Stimulated activated CD4-positive, alpha-beta T cell treated with anti-CD3 and anti-CD28 coated beads, TNF-alpha, amount 100 ng/mL, for 24 hours (primary cell): ENCODE data around the gene EFEMP1.
"Not testable (repeated sequence)": the region's sequence is repeated elsewhere in the genome, so short reads cannot be mapped to it uniquely, and the experiment has no call there.

Experiments used
- DNase-seq, 3 experiments: peaks; one replicate each; pipeline ENCODE4 v3.0.0-alpha.2; 2020; ENCODE audit warnings: low read depth in 3 of 3

Gene EFEMP1

DNA sequence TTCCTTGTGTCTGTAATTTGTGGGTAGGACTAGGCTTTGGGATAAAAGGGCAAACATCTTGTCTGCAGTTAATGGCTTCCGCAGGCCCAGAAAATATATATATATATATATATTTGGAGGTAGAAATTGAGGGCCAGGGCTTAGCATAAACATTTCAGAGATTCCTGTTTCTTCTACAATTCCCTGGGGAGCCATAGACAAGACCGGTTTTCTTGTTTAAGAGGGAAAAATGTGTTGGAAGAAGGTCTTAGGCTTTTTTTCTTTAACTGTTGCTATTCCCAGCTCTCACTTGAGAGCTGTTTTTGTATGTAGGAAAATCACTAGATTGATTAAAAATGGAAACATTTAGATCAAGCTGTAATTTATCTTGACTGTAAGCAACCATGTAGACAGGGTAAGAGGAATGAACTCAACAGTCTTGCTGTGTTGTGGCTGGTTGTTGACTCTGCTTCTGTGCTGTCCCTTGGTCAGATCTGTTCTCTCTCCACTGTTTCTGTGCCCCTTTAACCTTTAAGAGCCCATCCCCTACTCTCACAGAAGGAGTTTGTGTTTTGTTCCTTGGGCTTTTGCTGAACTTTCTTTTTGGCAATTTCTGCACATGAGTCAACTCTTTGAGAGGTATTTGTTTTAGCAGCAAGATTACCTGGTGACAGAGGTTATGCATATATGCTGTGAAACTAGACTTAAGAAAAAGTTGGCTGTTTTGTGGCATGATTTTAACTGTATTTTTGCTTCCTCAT, 58.3 kb downstream of the EFEMP1 start:
- no peak for DNase-seq

DNA sequence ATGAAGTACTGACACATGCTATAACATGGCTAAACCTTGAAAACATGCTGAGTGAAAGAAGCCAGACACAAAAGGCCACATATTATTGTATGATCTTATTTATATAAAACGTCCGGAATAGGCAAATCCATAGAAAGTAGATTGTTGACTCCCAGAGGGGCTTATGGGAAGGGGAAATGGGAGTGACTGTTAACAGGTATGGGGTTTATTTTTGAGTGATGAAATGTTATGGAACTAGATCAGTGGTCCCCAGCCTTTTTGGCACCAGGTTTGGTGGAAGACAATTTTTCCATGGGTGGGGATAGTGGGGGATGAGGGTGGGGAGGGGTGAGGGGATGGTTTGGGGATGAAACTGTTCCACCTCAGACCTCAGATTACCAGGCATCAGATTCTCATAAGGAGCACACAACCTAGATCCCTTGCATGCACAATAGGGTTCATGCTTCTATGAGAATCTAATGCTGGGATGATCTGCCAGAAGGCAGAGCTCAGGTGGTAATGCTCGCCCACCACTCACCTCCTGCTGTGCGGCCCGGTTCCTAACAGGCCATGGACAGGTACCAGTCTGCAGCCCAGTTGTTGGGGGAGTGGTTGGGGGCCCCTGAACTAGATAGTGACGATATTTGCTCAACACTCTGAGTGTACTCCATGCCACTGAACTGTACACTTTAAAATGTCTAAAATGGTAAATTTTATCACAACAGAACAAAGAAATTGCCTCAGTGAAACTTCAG, 59.1 kb downstream of the EFEMP1 start:
- no peak for DNase-seq

DNA sequence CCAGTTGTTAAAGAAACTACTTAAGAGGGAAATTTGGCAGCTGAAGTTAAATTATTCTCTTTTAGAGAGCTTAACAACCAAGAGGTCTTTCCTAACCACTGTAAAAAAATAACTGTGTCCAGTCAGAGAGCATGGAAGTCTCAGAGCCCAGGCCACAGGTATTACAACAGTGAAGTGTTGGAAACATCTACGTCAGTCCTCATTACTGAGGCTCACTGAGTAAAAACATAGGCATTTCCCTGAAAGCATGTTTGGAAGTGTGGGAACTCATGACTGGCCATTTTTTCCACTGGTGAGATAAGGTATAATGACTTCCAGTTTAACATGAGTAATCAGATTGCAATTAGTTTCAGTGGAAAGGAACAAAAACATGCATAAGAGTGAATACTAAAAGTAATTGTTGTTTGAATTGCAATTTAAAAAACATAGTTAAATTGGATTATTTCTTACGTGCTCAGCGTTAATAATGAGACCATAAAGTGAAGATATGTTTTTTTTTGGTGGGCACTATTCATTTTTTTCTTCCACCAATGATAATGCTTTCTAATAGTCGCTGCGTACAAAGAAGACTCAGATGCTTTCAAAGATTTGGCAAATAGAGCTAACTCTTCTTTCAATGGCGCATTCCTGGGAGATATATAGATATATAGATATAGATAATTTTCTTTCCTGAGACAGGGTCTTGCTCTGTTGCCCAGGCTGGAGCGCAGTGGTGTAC, 60.8 kb downstream of the EFEMP1 start:
- DNase-seq: no peak

DNA sequence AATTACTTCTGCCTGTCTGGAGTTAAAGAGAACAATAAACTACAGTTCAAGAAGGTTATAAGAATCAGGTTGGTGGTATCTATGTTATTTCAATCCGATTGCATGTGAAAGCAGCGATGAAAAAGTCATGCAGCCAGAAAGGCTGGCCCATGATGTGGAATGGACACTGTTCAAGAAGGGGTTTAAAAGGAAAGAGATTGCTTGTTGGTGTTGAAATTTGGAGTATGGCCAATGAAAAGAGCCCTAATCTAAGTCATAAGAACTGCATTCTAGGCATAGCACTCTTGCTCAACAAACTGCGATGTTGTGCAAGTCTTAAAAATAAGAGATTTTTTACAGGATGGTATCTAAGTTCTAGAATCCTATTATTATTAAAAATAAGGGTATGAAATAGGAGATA, 61.3 kb downstream of the EFEMP1 start:
- DNase-seq: no peak

DNA sequence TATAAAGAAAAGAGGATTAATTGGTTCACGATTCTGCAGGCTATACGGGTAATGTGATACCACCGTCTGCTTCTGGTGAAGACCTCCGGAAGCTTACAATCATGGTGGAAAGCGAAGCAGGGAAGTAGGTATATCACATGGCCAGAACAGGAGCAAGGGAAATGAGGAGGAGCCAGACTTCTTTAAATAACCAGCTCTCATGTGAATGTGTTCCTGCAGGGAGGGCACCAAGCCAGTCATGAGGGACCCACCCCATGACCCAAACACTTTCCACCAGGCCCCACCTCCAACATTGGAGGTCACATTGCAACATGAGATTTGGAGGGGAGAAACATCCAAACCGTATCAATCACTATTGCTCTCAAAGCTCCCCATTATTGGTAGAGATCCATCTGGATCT, 61.8 kb downstream of the EFEMP1 start:
- no peak for DNase-seq

DNA sequence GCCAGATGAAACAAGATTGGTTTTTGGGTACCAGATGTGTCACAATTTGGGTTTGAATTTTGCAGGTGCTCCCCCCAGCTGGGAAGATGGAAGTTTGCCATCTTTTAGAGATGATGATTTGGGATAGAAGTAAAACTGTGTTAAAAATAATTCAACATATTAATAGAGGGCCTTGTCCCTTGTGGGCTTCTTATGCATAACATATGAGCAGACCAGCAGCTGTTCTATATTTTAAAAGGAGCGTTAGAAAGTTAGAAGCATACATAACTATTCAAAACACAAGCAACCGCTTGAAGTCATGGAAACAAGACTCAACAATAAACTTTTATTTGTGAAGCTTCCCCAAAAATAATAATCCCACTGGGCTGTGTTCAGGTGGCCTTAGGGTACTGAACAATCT, 62.8 kb downstream of the EFEMP1 start:
- DNase-seq: no peak

DNA sequence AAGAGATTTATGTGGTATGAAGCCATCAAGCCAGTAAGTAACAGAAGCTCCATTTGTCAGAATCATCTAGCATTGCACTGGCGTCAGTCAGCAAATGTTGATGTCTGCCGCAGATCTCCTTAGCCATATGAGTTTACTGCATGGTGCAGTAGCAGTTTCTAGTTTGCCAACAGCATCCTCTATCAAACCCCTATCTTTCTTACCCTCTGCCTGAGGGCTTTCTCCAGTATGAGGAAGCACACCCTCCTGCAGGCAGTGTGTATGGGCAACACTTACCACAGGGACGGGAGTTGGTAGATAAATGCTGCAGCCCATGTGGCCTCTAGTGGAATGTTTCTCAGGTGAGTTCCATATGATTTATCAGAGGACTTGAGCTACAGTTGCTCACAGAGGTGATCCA, 63.7 kb downstream of the EFEMP1 start:
- no peak for DNase-seq

DNA sequence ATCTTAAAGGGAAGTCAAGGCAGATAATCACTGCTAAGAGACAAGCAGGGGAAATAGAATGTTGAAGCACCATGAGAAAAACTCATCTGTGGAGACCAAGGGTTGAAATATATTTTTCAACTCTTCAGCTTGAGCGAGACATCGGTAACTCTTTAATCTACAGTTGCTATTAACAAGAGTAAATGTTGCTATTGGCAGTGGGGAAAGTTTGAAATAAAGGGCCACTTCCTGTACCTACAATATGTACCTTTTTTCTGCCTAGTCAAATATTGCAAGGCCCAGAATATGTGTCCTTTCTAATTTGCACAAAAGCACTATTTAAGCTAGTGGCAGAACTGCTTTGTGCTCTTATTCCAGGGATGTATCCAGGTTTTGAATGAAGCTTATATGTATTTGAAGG, 65.8 kb downstream of the EFEMP1 start:
- DNase-seq: no peak

DNA sequence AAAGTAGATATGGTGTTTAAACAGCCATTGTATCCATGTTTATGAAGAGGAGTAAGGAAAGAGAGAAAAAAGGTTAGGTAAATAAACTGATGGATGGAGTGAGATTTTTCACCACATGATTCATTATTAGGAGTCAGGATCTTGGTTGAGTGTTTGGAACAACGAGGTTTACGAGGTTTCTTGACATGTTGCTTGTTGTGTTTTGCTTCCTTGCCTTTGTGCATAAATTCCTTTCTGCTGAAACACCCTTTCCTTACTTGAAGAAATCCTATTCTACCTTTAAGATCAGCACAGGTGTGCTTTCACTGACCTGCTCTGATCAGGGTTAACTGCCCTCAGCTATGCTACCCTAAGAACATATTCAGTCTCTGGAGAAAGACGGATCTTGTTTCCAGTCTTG, 66.6 kb downstream of the EFEMP1 start:
- no peak for DNase-seq

DNA sequence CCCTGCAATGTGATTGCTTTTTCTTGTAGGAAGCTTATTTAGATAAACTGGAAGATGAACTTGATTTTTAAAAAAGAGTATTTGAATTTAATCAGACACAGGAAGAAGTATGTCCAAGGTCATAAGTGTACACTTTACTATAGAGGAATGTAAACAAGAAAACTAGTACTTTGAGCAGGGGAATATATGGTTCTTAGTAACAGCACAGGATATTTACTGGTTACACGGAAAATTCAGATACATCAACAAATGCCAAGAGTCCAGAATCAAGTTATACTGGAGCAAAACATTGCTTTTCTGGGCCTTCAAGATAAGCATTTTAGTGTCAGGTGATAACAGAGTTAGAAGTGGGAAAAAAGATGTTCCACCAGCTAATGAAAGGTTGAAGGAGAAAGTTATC, 75.5 kb downstream of the EFEMP1 start:
- no peak for DNase-seq

DNA sequence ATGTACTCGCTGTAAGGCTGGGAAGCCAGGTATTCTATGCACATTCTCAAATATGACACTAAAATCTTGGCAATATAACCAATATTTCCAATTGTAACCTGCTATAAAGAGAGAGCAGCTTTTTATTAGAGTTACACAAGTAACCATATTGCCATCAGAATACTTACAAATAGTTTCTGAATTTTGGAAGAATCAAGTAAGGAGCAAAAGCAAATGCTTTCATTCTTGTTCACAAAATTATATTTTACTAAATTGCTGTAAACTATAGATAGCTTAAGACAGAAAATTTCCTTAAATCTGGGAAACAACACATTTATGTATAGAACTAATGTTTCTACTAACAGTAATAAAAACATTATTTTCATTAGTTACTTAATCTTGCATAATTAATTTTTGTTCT, 77.2 kb downstream of the EFEMP1 start:
- no peak for DNase-seq

DNA sequence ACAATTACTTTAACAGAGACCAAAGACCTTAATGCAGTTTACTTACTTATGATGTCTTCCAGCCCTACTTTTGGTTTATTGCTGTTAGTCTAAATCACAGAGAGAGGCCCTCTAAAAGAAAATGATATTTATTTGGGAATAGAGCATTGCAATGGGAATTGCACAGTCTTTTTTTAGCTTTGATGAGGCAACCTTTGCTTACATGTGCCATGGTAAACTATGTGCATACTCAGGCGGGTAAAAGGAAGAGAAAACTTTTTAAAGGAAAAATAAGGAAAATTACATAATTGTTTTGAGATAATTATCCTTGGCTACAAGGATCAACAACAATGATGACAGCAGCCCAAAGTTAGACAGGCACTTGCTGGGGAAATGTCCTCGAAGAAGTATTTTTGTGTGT, 78.6 kb downstream of the EFEMP1 start:
- no peak for DNase-seq

DNA sequence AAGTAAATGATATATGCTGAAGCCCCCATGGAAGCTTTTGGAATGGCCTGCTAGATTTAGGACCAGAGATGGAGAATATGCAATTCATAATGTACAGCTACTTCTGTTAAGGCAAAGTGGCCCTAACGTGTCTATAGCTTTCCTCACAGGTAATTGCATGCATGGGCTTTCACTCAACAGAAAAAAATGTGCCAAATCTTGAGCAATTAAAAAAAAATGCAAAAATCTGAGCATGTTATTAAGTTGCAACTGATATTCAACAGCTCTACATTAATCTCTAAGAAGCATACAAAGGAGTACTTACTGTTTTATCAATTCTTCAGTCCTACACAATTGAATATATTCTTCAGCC, 79.6 kb downstream of the EFEMP1 start:
- no peak for DNase-seq

DNA sequence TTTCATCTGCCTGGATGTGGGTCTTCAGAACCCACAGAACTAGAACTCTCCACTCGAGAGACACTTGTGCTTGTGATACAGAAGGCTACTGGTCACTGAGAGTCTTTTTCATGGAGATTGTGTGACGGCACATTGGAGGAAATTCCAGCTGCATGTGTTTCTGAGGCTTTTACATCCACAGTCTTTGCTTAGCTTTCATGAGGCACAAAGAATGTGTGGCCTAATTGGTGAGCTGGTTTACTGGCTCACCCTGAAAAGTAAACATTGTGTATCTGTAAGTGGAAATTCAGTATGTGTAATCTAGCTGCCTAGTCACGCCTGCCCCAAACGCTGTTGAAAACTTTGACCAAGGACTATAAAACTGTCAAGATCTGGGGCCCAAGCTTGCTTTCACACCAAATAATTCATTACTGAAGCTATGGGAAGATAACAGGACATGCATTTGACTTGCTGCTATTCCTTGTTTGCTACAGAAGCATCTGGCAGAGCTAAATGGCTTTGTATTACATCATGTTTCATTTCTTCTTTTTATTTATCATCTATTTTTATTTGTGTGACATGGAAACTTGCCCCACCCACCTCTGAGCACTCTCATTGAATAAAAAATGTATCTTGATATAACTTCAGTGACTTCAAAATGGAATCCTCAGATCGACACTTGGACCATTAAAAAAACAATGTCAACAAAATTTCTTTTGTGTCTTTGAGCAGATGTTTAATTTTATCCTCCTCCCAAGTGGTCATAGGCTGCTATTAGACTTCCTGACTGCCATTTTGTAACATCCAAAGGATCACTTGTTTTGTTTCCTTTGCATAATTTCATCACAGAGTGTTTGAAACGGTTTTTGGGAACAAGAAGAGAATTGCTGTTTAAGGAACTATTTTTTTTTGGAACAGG, 80.2 kb downstream of the EFEMP1 start:
- DNase-seq: no peak

DNA sequence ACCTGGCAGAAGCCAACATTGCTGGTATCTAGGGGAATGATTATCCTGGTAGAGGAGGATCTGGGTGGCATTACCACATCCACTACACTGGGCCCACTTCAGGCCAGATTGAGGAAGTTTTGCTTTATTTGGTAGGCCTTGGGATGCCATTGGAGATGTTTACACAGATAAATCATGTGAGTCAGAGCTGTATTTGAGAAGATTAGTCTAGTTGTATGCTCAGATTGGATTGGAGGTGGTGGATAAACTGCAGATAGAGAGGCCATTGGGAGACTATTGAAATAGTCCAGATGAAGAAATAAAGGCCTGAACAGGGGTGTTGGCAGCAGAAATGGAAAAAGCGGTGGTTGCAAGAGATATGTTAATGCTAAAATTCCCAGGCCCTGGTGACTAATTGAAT, 81.5 kb downstream of the EFEMP1 start:
- no peak for DNase-seq

DNA sequence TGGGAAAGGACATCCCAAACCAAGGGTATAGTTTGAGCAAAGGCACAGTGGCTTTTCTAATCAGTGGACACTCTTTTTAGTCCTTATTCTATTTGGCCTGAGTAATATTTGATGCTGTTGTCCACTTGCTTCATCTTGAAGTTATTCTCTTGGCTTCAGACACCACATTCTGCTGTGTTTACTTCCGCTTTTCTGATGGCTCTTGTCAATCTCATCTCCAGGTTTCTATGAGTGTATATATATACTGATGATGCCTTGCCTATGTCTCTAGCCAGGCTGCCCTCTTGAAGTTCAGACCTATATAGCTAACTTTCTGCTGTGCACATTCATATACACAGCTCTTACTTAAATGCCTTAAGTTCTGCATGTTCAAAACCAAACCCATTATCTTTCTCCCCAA, 83.1 kb downstream of the EFEMP1 start:
- DNase-seq: no peak

DNA sequence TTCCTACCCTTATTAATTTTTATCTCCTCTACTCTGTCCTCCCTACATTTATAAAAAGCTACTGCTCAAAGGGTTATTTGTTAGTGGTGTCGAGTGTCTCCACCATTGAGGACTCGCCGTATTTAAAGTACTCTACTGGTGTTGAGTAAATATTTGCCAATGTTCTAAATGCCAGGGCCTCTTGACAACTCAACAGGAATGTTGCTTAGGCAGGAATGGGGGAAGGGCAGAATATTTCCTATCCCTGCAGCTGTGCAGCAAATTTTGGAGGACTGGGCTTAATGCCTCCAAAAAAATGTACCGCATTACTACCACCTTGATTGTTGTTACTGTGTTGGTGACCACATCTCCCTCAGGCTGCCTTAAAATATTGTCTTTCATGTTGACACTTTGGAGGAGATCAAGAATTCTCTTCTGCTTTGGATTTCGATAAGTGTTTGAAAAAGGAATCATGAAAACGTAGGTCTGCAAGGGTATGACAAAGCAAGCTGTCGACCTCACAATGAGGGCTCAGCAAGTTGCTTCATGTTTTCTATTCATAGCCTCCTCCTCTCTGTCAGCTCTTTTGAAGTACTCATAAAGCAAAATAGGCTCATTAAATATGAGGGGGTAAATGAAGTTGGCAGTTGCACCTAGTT, 84.3 kb downstream of the EFEMP1 start:
- DNase-seq: no peak

DNA sequence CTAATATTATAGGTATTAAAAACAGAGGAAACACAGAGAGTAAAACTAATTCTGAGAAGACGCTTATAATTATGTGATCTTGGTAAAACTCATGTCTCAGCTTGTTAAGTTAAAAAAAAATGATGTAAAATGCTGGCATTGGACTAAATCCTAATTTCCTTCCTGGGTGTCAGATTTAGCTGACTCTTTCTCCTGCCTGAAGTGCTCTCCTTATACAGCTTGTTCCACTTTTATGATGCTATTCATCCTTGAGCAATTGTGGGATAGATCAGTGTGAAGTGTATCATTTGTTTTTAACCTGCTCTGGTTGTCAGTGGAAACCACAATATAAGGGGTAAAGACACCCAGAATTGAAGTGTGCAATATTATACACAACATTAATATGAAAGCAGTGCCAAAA, 84.9 kb downstream of the EFEMP1 start:
- no peak for DNase-seq

DNA sequence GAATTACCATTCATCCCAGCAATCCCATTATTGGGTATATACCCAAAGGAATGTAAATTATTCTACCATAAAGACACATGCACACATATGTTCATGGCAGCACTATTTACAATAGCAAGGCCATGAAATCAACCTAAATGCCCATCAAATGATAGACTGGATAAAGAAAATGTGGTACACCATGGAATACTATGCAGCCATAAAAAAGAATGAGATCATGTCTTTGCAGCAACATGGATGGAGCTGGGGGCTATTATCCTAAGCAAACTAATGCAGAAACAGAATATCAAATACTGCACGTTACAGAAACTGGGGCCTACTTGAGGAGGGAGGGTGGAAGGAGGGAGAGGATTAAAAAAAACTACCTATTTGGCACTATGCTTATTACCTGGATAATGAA, 85.5 kb downstream of the EFEMP1 start:
- not testable (repeated sequence) for DNase-seq

DNA sequence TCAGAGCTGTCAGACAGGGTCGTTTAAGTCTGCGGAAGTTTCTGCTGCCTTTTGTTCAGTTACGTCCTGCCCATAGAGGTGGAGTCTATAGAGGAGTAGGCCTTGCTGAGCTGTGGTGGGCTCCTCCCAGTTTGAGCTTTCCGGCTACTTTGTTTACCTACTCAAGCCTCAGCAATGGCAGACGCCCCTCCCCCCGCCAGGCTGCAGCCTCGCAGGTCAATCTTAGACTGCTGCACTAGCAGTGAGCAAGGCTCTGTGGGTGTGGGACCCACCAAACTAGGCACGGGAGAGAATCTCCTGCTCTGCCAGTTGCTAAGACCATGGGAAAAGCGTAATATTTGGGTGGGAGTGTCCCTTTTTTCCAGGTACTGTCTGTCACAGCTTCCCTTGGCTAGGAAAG, 86.5 kb downstream of the EFEMP1 start:
- no peak for DNase-seq

DNA sequence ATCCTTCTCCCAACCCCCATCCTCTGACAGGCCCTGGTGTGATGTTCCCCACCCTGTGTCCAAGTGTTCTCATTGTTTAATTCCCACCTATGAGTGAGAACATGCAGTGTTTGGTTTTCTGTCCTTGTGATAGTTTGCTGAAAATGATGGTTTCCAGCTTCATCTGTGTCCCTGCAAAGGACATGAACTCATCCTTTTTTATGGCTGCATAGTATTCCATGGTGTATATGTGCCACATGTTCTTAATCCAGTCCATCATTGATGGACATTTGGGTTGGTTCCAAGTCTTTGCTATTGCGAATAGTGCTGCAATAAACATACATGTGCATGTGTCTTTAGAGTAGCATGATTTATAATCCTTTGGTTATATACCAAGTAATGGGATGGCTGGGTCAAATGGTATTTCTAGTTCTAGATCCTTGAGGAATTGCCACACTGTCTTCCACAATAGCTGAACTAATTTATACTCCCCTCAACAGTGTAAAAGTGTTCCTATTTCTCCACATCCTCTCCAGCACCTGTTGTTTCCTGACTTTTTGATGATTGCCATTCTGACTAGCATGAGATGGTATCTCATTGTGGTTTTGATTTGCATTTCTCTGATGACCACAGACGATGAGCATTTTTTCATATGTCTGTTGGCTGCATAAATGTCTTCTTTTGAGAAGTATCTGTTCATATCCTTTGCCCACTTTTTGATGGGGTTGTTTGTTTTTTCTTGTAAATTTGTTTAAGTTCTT, 91.7 kb downstream of the EFEMP1 start:
- DNase-seq: not testable (repeated sequence)
